ENCODE results near the gene NUCB2.
"Not testable (repeated sequence)": the region's sequence is repeated elsewhere in the genome, so short reads cannot be mapped to it uniquely, and the experiment has no call there.

The NUCB2 gene

DNA sequence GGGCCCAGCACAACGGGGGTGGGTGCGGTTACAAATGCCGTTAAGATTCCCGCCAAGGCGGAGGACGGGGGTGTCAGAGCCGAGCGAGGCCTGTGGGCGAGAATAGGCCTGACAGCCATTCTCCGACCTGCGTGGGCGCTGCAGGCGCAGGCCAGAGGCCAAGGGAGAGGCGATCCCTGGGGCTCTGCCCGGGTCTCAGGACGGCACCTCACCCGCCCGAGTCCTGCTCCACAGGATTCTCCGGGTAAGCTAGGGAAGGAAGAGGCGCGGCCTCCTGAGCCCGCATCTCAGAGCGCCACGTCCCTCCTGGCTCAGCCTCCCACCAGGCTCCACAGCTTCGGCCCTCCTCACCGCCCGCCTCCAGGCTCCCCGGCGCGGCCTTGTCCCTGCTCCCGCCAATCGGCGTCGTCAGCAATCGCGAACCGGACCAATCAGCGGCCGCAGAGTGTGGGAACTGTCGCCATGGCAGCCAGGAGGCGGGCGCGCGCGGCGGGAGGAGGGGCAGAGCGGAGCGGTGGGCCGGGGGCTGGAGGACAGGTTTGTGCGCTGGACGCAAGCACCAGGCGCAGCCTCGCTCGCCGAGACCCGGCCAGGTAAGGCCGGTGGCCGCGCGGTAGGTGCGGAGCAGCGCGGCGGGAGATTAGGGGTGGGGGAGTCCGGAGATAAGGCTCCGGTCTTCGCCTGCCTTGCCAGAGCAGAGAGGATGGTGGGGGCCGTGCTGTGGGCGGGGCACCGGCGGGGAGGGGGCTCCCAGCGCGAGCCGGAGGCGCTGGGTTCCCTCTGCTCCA, at the start of gene NUCB2:
TSS of gene NUCB2 (plus strand) at position 504 of the 788 bp plus-strand sequence. CDS start 18,585 bp downstream, outside the sequence.
- H3K27me3 Mint-ChIP-seq: peaks cover 14% of the 10 kb centered on the region
- peaks cover 12% of the 10 kb centered on the region for H3K36me3 Mint-ChIP-seq
- peak; percentile 98 for DNase-seq
- no peaks in the 10 kb centered on the region for H3K9me3 Mint-ChIP-seq
- peaks cover 53% of the 10 kb centered on the region for H3K4me1 Mint-ChIP-seq
- peak within 1 kb of the TSS; percentile 93 for H3K27ac Mint-ChIP-seq
- CTCF ChIA-PET: interaction anchor here (0.6 to 1.1 kb wide), 2 partner anchors 46 to 321 kb away, joined by 3 to 4 read pairs; no protein-coding TSS in a partner anchor
- H3K4me3 Mint-ChIP-seq: peak within 1 kb of the TSS; percentile 82

GRCh38 chr11:17228186-17228925, 48.2 kb upstream of the NUCB2 start:
- DNase-seq, H3K27ac Mint-ChIP-seq, H3K4me3 Mint-ChIP-seq, H3K36me3 Mint-ChIP-seq, H3K9me3 Mint-ChIP-seq: not testable (repeated sequence)
- Mint-ChIP-seq H3K4me1 (peaks cover 25% of the 10 kb centered on the region), H3K27me3 (peaks cover 23% of the 10 kb centered on the region)
- CTCF ChIA-PET: interaction anchor here (1.4 to 2.6 kb wide), 4 partner anchors 58 to 291 kb away, joined by 3 to 26 read pairs (median 13); no protein-coding TSS in a partner anchor

DNA sequence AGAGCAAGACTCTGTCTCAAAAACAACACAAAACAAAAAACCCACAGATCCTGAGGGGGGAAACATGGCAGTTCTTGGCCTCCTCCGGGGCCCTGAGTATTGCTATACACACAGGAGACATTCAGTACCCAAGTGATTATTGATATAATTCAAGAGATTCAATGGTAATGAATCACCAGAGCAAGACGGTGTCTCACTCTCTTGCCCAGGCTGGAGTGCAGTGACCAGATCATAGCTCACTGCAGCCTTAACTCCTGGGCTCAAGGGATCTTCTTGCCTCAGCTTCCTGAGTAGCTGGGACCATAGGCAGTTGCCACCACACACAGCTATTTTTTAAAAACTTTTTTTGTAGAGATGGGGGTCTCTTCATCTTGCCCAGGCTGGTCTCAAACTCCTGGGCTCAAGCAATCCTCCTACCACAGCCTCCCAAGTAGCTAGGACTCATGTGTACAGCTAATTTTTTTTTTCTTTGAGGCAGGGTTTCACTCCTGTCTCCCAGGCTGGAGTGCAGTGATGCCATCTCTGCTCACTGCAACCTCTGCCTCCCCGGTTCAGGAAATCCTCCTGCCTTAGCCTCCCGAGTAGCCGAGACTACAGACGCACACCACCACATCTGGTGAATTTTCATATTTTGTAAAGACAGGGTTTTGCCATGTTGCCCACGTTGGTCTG, 46.9 kb upstream of the NUCB2 start:
- no peak overlapping the region for H3K4me3 Mint-ChIP-seq
- no peak for DNase-seq
- no peaks in the 10 kb centered on the region for H3K9me3 Mint-ChIP-seq
- no peaks in the 10 kb centered on the region for H3K36me3 Mint-ChIP-seq
- H3K4me1 Mint-ChIP-seq: peaks cover 25% of the 10 kb centered on the region
- H3K27me3 Mint-ChIP-seq: peaks cover 30% of the 10 kb centered on the region
- no peak overlapping the region for H3K27ac Mint-ChIP-seq
- CTCF ChIA-PET: interaction anchor here (0.7 to 2.6 kb wide), 25 partner anchors 9 to 298 kb away, joined by 3 to 26 read pairs (median 3); partner anchors contain the start of gene PIK3C2A

DNA sequence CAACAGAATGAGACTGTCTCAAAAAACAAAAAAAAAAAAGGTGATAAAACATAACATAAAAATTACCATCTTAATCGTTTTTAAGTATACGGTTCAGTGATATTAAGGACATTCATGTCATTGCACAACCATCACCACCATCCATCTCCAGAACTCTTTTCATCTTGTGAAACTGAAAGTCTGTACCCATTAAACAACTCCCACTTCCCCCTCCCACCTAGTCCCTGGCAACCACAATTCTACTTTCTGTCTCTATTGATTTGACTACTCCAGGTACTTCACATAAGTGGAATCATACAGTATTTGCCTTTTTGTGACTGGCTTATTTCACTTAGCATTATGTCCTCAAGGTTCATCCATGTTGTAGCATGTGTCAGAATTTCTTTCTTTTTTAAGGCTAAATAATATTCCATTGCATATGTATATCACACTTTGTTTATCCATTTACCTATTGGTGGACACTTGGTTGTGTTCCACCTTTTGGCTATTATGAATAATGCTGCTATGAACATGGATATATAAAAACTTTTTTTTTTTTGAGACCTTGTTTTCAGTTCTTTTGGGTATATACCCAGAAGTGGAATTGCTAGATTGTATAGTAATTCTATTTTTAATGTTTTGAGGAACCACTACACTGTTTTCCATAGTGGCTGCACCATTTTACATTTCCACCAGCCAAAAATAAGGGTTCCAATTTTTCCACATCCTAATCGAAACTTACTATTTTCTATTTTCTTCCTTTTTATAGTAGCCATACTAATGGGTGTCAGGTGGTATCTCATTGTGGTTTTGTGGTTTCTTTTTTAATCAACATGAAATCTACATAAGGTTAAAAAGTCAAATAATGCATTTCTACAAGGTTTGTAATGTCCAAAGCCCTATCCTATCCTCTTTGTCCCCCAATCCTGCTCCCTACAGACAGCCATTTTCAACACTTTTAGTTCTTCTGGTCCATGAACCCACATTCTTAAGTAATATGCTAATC, 45.4 kb upstream of the NUCB2 start:
- H3K27ac Mint-ChIP-seq: peak overlapping the region; percentile 34
- peaks cover 37% of the 10 kb centered on the region for H3K27me3 Mint-ChIP-seq
- CTCF ChIA-PET: interaction anchor here (1.0 to 2.6 kb wide), 12 partner anchors 13 to 297 kb away, joined by 3 to 26 read pairs (median 4); no protein-coding TSS in a partner anchor
- no peaks in the 10 kb centered on the region for H3K36me3 Mint-ChIP-seq
- DNase-seq: peak; percentile 61
- H3K4me3 Mint-ChIP-seq: no peak overlapping the region
- no peaks in the 10 kb centered on the region for H3K9me3 Mint-ChIP-seq
- H3K4me1 Mint-ChIP-seq: peaks cover 25% of the 10 kb centered on the region

DNA sequence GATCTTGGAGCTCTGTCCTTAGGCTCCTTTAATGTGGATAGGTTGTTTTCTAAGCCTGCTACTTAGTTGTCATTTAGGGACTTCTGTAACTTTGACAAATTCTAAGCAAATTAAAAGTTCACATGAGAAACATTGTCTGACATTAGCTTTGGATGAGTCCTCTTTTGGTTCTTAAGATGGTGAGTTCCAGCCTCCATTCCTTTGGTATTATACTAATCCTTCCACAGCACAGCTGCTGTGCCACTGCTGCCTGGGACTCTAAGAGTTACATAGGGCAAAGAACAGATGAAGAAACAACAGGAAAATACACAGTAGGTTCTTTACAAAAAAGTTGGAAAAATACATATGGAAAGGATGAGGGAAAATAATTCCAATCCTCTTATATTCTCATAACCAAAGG, 43.4 kb upstream of the NUCB2 start:
- Mint-ChIP-seq H3K36me3 (no peaks in the 10 kb centered on the region), H3K27ac (no peak overlapping the region), H3K4me1 (peaks cover 25% of the 10 kb centered on the region), H3K9me3 (no peaks in the 10 kb centered on the region), H3K27me3 (peaks cover 41% of the 10 kb centered on the region), H3K4me3 (no peak overlapping the region)
- CTCF ChIA-PET: interaction anchor here (1.3 to 1.5 kb wide), 2 partner anchors 11 to 150 kb away, joined by 4 to 5 read pairs; no protein-coding TSS in a partner anchor
- no peak for DNase-seq

DNA sequence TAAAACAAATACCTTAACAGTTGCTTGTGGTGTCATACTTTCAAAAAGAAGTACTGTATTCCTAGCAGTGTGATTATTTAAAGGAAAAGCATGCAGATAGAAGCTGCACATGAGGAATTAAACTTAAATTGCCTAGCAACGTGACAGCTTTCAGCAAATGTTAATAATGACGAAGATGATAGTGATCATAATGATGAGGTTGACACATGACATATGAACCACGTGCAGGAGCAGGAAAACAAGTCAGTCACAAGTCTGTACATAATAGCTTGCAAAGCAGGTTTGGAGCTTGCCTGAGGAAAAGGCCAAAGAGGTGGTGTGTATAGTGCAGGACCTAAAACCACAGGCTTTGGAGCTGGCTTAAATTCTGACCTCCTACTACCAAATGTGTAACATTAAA, 38.2 kb upstream of the NUCB2 start:
- no peaks in the 10 kb centered on the region for H3K36me3 Mint-ChIP-seq
- no peaks in the 10 kb centered on the region for H3K9me3 Mint-ChIP-seq
- H3K4me3 Mint-ChIP-seq: no peak overlapping the region
- H3K4me1 Mint-ChIP-seq: peaks cover 5% of the 10 kb centered on the region
- no peak overlapping the region for H3K27ac Mint-ChIP-seq
- H3K27me3 Mint-ChIP-seq: peaks cover 63% of the 10 kb centered on the region
- DNase-seq: no peak
- CTCF ChIA-PET: interaction anchor here (1.2 kb wide), 1 partner anchor 9 kb away, joined by 7 read pairs; no protein-coding TSS in a partner anchor

GRCh38 chr11:17239927-17240326, 36.6 kb upstream of the NUCB2 start:
- peaks cover 62% of the 10 kb centered on the region for H3K27me3 Mint-ChIP-seq
- H3K9me3 Mint-ChIP-seq, CTCF ChIA-PET, DNase-seq, H3K27ac Mint-ChIP-seq, H3K4me3 Mint-ChIP-seq, H3K4me1 Mint-ChIP-seq, H3K36me3 Mint-ChIP-seq: not testable (repeated sequence)

DNA sequence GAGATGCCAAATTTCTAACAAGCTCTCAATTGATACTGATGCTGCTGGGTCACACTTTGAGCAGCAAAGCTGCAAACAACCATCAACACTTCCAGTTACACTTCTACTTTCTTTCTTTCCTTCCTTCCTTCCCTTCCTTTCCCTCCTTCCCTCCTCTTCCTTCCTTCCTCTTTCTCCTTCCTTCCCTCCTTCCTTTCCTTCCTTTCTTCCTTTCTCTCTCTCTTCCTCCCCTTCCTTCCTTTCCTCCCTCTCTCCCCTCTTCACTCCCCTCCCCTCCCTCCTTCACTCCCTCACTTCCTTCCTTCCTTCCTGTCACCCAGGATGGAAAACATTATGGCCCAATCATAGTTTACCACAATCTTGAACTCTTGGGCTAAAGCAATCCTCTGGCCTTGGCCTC, 35.8 kb upstream of the NUCB2 start:
- Mint-ChIP-seq H3K36me3 (no peaks in the 10 kb centered on the region), H3K9me3 (no peaks in the 10 kb centered on the region), H3K4me1 (peaks cover 8% of the 10 kb centered on the region), H3K27ac (no peak overlapping the region), H3K27me3 (peaks cover 65% of the 10 kb centered on the region), H3K4me3 (no peak overlapping the region)
- CTCF ChIA-PET: no interaction called here
- no peak for DNase-seq

- H3K36me3 Mint-ChIP-seq, CTCF ChIA-PET, H3K9me3 Mint-ChIP-seq, H3K4me1 Mint-ChIP-seq, H3K27ac Mint-ChIP-seq, H3K4me3 Mint-ChIP-seq, DNase-seq: not testable (repeated sequence)
- peaks cover 60% of the 10 kb centered on the region for H3K27me3 Mint-ChIP-seq
Measured at GRCh38 chr11:17242954-17243353, 33.6 kb upstream of the NUCB2 start.

- CTCF ChIA-PET: interaction anchor here (0.6 kb wide), 1 partner anchor 14 kb away, joined by 3 read pairs; no protein-coding TSS in a partner anchor
- no peak for DNase-seq
- no peak overlapping the region for H3K27ac Mint-ChIP-seq
- H3K9me3 Mint-ChIP-seq: no peaks in the 10 kb centered on the region
- H3K36me3 Mint-ChIP-seq: no peaks in the 10 kb centered on the region
- peaks cover 8% of the 10 kb centered on the region for H3K4me1 Mint-ChIP-seq
- H3K4me3 Mint-ChIP-seq: no peak overlapping the region
- H3K27me3 Mint-ChIP-seq: peaks cover 68% of the 10 kb centered on the region
Measured at GRCh38 chr11:17244046-17244445, 32.5 kb upstream of the NUCB2 start.

DNA sequence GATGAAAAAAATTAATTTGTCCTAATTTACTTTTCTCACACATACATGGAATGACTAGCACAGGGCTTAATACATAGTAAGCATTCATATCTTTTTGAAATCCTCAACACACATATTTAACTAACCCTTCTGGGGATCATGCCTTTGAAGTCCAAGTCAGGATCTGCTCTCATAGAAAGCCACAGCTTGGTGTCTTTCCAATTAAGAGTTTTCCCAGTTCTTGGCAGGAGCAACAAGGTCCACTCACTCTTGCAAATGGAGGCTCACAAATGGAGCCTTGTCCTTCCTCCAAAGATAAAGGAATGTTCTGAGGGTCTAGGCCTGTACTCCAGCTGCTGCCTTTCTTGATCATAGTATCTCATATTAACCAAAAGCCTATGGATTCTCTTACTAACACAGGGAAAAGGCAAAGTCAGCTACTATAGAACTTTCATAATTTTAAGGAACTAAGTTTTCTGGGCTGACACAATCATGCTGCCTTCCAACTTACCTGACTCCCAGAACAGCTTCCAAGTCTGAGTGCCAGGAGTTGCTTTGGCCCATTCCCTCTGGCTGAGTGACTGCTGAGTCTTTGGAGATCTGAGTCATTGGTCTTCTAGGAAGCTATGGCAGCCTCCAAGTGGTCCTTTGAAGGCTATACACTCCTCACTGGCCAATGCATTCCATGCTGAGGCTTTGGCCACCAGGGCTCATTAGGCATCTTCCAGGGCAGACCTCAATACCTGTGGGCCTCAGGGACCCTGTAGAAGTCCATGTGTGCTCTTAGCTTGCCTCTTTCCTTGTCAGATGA, 25.8 kb upstream of the NUCB2 start:
- CTCF ChIA-PET: interaction anchor here (0.9 kb wide), 1 partner anchor 21 kb away, joined by 3 read pairs; no protein-coding TSS in a partner anchor
- Mint-ChIP-seq H3K9me3 (no peaks in the 10 kb centered on the region), H3K36me3 (no peaks in the 10 kb centered on the region), H3K27me3 (peaks cover 35% of the 10 kb centered on the region), H3K4me3 (no peak overlapping the region), H3K27ac (no peak overlapping the region), H3K4me1 (no peaks in the 10 kb centered on the region)
- no peak for DNase-seq

DNA sequence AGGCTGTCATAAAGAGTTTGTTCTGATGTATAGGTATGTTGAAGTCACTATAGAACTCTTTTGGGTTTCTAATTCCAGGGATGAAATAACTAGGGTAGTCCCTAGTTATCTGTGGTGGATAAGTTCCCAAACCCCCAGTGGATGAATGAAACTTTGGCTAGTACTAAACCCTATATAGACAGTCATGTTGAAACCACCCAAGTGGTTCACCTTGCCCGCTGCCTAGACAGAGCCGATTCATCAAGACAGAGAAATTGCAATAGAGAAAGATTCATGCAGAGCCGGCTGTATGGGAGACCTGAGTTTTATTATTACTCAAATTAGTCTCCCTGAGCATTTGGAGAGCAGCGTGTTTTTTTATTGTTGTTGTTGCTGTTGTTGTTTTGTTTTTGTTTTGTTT, 23.8 kb upstream of the NUCB2 start:
- H3K36me3 Mint-ChIP-seq: no peaks in the 10 kb centered on the region
- H3K27ac Mint-ChIP-seq: no peak overlapping the region
- H3K4me1 Mint-ChIP-seq: peaks cover 9% of the 10 kb centered on the region
- CTCF ChIA-PET: no interaction called here
- DNase-seq: no peak
- peaks cover 25% of the 10 kb centered on the region for H3K27me3 Mint-ChIP-seq
- H3K4me3 Mint-ChIP-seq: no peak overlapping the region
- H3K9me3 Mint-ChIP-seq: no peaks in the 10 kb centered on the region

Data from activated naive CD4-positive, alpha-beta T cell treated with anti-CD3 and anti-CD28 coated beads, Interleukin-2, amount 10 ng/mL, durations not matched to agents 7 days and 5 days (primary cell).